ENCODE data around the gene NCAPH2. TPM values are rescaled to one million over a fixed set of nuclear protein-coding genes. Genes with fewer than 3 reads are reported as not detected.

NCAPH2 gene
- total and polyA plus RNA-seq, 2 of the 13 experiments (the other 11 are each of a cell fraction or from before 2014, with no cell fraction given): 28.1 to 64.4 TPM

DNA sequence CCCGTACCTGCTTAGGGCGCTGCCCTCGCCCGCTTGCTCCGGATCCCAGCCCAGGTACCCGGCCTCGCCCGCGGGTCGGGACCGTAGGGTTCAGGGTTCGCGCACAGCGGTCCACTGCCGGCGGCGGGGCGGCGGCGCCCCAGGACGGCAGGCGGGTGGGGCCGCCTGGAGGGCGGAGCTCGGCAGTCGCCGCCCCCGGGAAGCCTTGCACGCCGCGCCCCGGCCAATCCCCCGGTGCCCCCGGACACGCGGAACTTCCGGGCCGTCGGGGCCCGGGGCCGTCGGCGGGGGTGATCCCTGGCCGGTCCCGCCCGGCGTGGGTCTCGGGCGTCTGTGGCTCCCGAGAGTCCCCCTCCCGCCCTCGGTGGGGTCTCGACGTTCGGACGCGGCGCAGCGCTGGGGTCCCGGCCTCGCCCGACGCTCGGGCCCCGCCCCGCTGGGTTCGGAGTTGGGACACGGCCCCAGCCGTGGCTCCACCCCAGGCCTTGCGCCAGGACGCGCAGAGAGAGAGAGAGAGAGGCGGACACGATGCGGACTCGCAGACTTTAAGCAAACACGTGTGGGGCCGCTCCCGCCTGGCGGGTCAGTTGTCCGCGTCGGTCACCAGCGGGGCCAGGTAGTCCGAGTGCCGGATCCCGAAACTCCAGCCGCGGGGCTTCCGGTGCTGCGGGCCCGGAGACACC lies 22.0 kb downstream of the NCAPH2 start, which contains the start of gene TYMP (continued):
- TF ChIP-seq TEF (CRISPR knock-in tag; IDR thresholded peaks at IDR 0.05): no peak
- peak; percentile 69; the same call in 1 of the 2 replicates for TF ChIP-seq BCL6 (CRISPR knock-in tag; IDR thresholded peaks at IDR 0.05)
- 0 out of 2 replicates have a peak, but pooled peaks have one; percentile 10 for TF ChIP-seq NR1H2 (CRISPR knock-in tag; IDR thresholded peaks at IDR 0.05; ENCODE audit: borderline replicate concordance, low read depth)
- TF ChIP-seq YEATS2 (CRISPR knock-in tag; IDR thresholded peaks at IDR 0.05; ENCODE audit: borderline replicate concordance): no peak
- peak; percentile 64; the same call in 1 of the 2 replicates for TF ChIP-seq ONECUT2 (CRISPR knock-in tag; IDR thresholded peaks at IDR 0.05)
- TF ChIP-seq PRMT3 (CRISPR knock-in tag; IDR thresholded peaks at IDR 0.05; ENCODE audit: borderline replicate concordance, low read depth): no peak
- TF ChIP-seq, protein P1, sequence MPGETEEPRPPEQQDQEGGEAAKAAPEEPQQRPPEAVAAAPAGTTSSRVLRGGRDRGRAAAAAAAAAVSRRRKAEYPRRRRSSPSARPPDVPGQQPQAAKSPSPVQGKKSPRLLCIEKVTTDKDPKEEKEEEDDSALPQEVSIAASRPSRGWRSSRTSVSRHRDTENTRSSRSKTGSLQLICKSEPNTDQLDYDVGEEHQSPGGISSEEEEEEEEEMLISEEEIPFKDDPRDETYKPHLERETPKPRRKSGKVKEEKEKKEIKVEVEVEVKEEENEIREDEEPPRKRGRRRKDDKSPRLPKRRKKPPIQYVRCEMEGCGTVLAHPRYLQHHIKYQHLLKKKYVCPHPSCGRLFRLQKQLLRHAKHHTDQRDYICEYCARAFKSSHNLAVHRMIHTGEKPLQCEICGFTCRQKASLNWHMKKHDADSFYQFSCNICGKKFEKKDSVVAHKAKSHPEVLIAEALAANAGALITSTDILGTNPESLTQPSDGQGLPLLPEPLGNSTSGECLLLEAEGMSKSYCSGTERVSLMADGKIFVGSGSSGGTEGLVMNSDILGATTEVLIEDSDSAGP (CRISPR knock-in tag; IDR thresholded peaks at IDR 0.05; ENCODE audit: borderline replicate concordance): no peak; the same call in none of the 2 replicates
- TF ChIP-seq ZNF564 (CRISPR knock-in tag; IDR thresholded peaks at IDR 0.05): 0 out of 2 replicates have a peak, but pooled peaks have one; percentile 37
- TF ChIP-seq ZMYM2 (CRISPR knock-in tag; IDR thresholded peaks at IDR 0.05): peak; percentile 53; the same call in 1 of the 2 replicates
- TF ChIP-seq ZNF326 (CRISPR knock-in tag; IDR thresholded peaks at IDR 0.05; ENCODE audit: borderline replicate concordance): no peak; the same call in 1 of the 2 replicates
- TF ChIP-seq ARNT (IDR thresholded peaks at IDR 0.05): no peak
- peak; percentile 87; the same call in 1 of the 2 replicates for TF ChIP-seq ZBTB7A (CRISPR knock-in tag; IDR thresholded peaks at IDR 0.05)
- peak; percentile 64; the same call in 1 of the 2 replicates for TF ChIP-seq ZNF142 (CRISPR knock-in tag; IDR thresholded peaks at IDR 0.05)
- no peak for TF ChIP-seq TOE1 (CRISPR knock-in tag; IDR thresholded peaks at IDR 0.05)
- TF ChIP-seq ZNF383 (CRISPR knock-in tag; IDR thresholded peaks at IDR 0.05; ENCODE audit: borderline replicate concordance): no peak
- TF ChIP-seq ZNF569 (CRISPR knock-in tag; IDR thresholded peaks at IDR 0.05; ENCODE audit: borderline replicate concordance): no peak
- TF ChIP-seq SIX1 (CRISPR knock-in tag; IDR thresholded peaks at IDR 0.05; ENCODE audit: borderline replicate concordance): no peak
- 0 out of 2 replicates have a peak, but pooled peaks have one; percentile 1 for TF ChIP-seq PCBP1 (IDR thresholded peaks at IDR 0.05; ENCODE audit: borderline replicate concordance, low read depth, low read length)
- TF ChIP-seq SOX6 (IDR thresholded peaks at IDR 0.05): no peak
- TF ChIP-seq SOX6 (CRISPR knock-in tag; IDR thresholded peaks at IDR 0.05): peak; percentile 63; the same call in 1 of the 2 replicates
- no peak; the same call in 1 of the 2 replicates for TF ChIP-seq ZNF431 (CRISPR knock-in tag; IDR thresholded peaks at IDR 0.05; ENCODE audit: borderline replicate concordance, low read depth)
- TF ChIP-seq MAFK (conservative IDR thresholded peaks at IDR 0.05 in 1 of 2, IDR thresholded peaks at IDR 0.05 in 1 of 2; ENCODE audit: low read length in 2 of 2): no peak

Measured in HepG2 (cell line).